Gastrocnemius medialis (tissue), 4 donors: ENCODE results near the gene RILPL1. TPM values are rescaled to one million over a fixed set of nuclear protein-coding genes. Genes with fewer than 3 reads are reported as not detected.

Experiments
- ATAC-seq, 2 donors: fragments of 150-250 bp; one replicate each; pipeline ENCODE4 v1.9.1; 2016
- DNase-seq, 2 donors: peaks; one replicate each; pipeline ENCODE4 v3.0.0-alpha.2; 2019
- H3K27ac ChIP-seq, 4 donors: fragments of 200-600 bp; sonication (generic); 1 replicate in 1 of 4; 2 replicates in 3 of 4; pipeline ENCODE4 v1.5.1; 2016 to 2018; ENCODE audit warnings: mild to moderate bottlenecking in 2 of 4, moderate library complexity in 1 of 4
- H3K27me3 ChIP-seq, 3 donors: fragments of 200-600 bp; sonication (generic) in 2 of 3; 1 replicate in 1 of 3; 2 replicates in 2 of 3; pipeline versions ENCODE4 v1.5.1 to v1.6.0; 2016 to 2019; ENCODE audit warnings: mild to moderate bottlenecking in 1 of 3, moderate library complexity in 1 of 3
- H3K36me3 ChIP-seq, 2 donors: fragments of 200-600 bp; sonication (generic) in 1 of 2; one replicate each; pipeline ENCODE4 v1.5.1; 2017 to 2018
- H3K4me1 ChIP-seq, 2 donors: fragments of 200-600 bp; sonication (generic) in 1 of 2; one replicate each; pipeline ENCODE4 v1.5.1; 2016 to 2017; ENCODE audit warnings: mild to moderate bottlenecking in 2 of 2
- H3K4me3 ChIP-seq, 4 donors: fragments of 200-600 bp; sonication (generic) in 3 of 4; 1 replicate in 1 of 4; 2 replicates in 3 of 4; pipeline ENCODE4 v1.5.1; 2016 to 2019; ENCODE audit warnings: mild to moderate bottlenecking in 2 of 4
- H3K9me3 ChIP-seq, 3 donors: fragments of 200-600 bp; sonication (generic) in 2 of 3; 1 replicate in 1 of 3; 2 replicates in 2 of 3; pipeline ENCODE4 v1.5.1; 2016 to 2019
- CTCF ChIP-seq, 5 experiments: fragments of 450-650 bp in 3 of 5; fragments of 200-600 bp in 2 of 5; sonication (generic) in 2 of 5; IDR thresholded peaks in 4 of 5; conservative IDR thresholded peaks in 1 of 5; 1 replicate in 4 of 5; 2 replicates in 1 of 5; pipeline ENCODE4 v1.5.1; 2016 to 2019; ENCODE audit warnings: antibody characterized with exemption in 5 of 5, mild to moderate bottlenecking in 3 of 5, moderate library complexity in 3 of 5
- POLR2A ChIP-seq, 2 donors: fragments of 450-650 bp; IDR thresholded peaks; one replicate each; pipeline ENCODE4 v1.6.1; 2017; ENCODE audit warnings: antibody characterized with exemption in 2 of 2, mild to moderate bottlenecking in 2 of 2, moderate library complexity in 2 of 2
- in situ Hi-C, 4 donors: fragments of 200-750 bp; cut with MboI; loops; one replicate each; pipeline versions ENCODE4 v1.15.0 to v1.8.0; 2017; ENCODE audit warnings: low sequenced_read_pairs in 4 of 4
- intact Hi-C: fragments of 100-400 bp; cut with DNase I; formaldehyde crosslinking; loops from one replicate; pipeline ENCODE4 v1.15.1; 2023; ENCODE audit warnings: low total_unique reads
- microRNA-seq, 2 donors: library from miRNA; unstranded; fragments of <30 nt; microRNA quantifications; one replicate each; pipeline ENCODE4, GENCODE V29; 2016; ENCODE audit warnings: borderline replicate concordance in 2 of 2
- total RNA-seq, 4 donors: library from RNA; depleted of rRNA; stranded (reverse); fragments of >200 nt; gene quantifications; one replicate each; pipeline versions ENCODE4 v1.1.0 to v1.2.3, GENCODE V29; 2016

RILPL1 gene
- total RNA-seq, 4 donors from 2014 or later = 33.4 to 65.3 (median 40.6) TPM

- Histone ChIP-seq H3K4me3 (no peak overlapping the region), H3K27ac (no peak overlapping the region), H3K36me3 (peaks cover 0 to 20% of the 10 kb centered on the region in 2 donors), H3K9me3 (no peaks in the 10 kb centered on the region), H3K4me1 (no peaks in the 10 kb centered on the region), H3K27me3 (no peaks in the 10 kb centered on the region)
- in situ Hi-C loops = no loop called here
- DNase-seq (no peak), ATAC-seq (no peak)
- TF ChIP-seq POLR2A (IDR thresholded peaks at IDR 0.05) (no peak), CTCF (IDR thresholded peaks at IDR 0.05 in 4 of 5, conservative IDR thresholded peaks at IDR 0.05 in 1 of 5) (no peak)
- intact Hi-C loops = no loop called here
Measured at GRCh38 chr12:123428591-123428990, 104.9 kb downstream of the RILPL1 start.

- Histone ChIP-seq H3K36me3 (peaks cover 0 to 20% of the 10 kb centered on the region in 2 donors), H3K27me3 (no peaks in the 10 kb centered on the region), H3K27ac (no peak overlapping the region), H3K4me3 (no peak overlapping the region), H3K4me1 (no peaks in the 10 kb centered on the region), H3K9me3 (no peaks in the 10 kb centered on the region)
- TF ChIP-seq POLR2A (IDR thresholded peaks at IDR 0.05) (no peak), CTCF (IDR thresholded peaks at IDR 0.05 in 4 of 5, conservative IDR thresholded peaks at IDR 0.05 in 1 of 5) (no peak)
- no peak for DNase-seq
- intact Hi-C loops (no loop called here), in situ Hi-C loops (no loop called here)
- no peak for ATAC-seq
Measured at GRCh38 chr12:123427036-123427769, 106.3 kb downstream of the RILPL1 start.

GRCh38 chr12:123421314-123421713 lies 112.2 kb downstream of the RILPL1 start:
- TF ChIP-seq POLR2A (IDR thresholded peaks at IDR 0.05) (no peak), CTCF (IDR thresholded peaks at IDR 0.05 in 4 of 5, conservative IDR thresholded peaks at IDR 0.05 in 1 of 5) (no peak)
- DNase-seq (no peak), ATAC-seq (no peak)
- intact Hi-C loops (no loop called here), in situ Hi-C loops (no loop called here)
- no peak overlapping the region for H3K27ac ChIP-seq
- H3K4me1 ChIP-seq = no peaks in the 10 kb centered on the region
- peaks cover 0 to 6% of the 10 kb centered on the region in 2 donors for H3K36me3 ChIP-seq
- no peaks in the 10 kb centered on the region for H3K27me3 ChIP-seq
- H3K9me3 ChIP-seq = no peaks in the 10 kb centered on the region
- H3K4me3 ChIP-seq = no peak overlapping the region

Small RNAs within 50 kb of the gene (microRNA-seq; reads per million reads assigned to microRNA genes)
- 0 reads per million in 2 donors for gene MIR3908

Other genes starting within 250 kb of the RILPL1 start
- 10 to 100 TPM; 26.6 to 29.9 (median 28.8) TPM for gene SBNO1, start 168.9 kb downstream of the RILPL1 start, total RNA-seq
- 10 to 100 TPM; 13.4 to 25.8 (median 21.9) TPM for gene KMT5A, start 149.6 kb downstream of the RILPL1 start, total RNA-seq
- gene RILPL2, start 97.0 kb downstream of the RILPL1 start, total RNA-seq = 1 to 10 TPM; 1.2 to 2.0 (median 1.7) TPM
- 10 to 100 TPM; 22.6 to 40.4 (median 23.5) TPM for gene SNRNP35, start 75.6 kb downstream of the RILPL1 start, total RNA-seq
- gene TMED2, start 50.8 kb upstream of the RILPL1 start, total RNA-seq = 100 to 1,000 TPM; 115 to 177 (median 146) TPM
- gene DDX55, start 68.4 kb upstream of the RILPL1 start, total RNA-seq = 1 to 10 TPM; 6.2 to 9.4 (median 7.4) TPM
- gene EIF2B1, start 100.0 kb upstream of the RILPL1 start, total RNA-seq = 100 to 1,000 TPM in 3 of 4 donors, 10 to 100 TPM in 1; 84.5 to 118 (median 112) TPM
- gene GTF2H3, start 100.1 kb upstream of the RILPL1 start, total RNA-seq = 10 to 100 TPM; 11.5 to 14.3 (median 12.3) TPM
- gene TCTN2, start 137.4 kb upstream of the RILPL1 start, total RNA-seq = 1 to 10 TPM; 1.2 to 5.0 (median 1.6) TPM
- gene ATP6V0A2, start 178.6 kb upstream of the RILPL1 start, total RNA-seq = 10 to 100 TPM; 14.8 to 22.7 (median 17.4) TPM
- under 1 TPM in 2 of 4 donors, not detected in 2; 0.18 to 0.65 TPM for gene DNAH10, start 228.6 kb upstream of the RILPL1 start, total RNA-seq